Ovary (tissue), 9 donors: ENCODE data around the gene GPR142. TPM values are rescaled to one million over a fixed set of nuclear protein-coding genes. Genes with fewer than 3 reads are reported as not detected.

ENCODE experiments used
- DNase-seq, 5 donors: peaks; one replicate each; pipeline ENCODE4 v3.0.0-alpha.2; 2019 to 2020
- H3K27ac ChIP-seq, 2 donors: fragments of 200-600 bp; one replicate each; pipeline versions ENCODE4 v1.5.1 to v1.8.0; 2019 to 2022
- H3K27me3 ChIP-seq: fragments of 200-600 bp; one replicate; pipeline ENCODE4 v1.8.0; 2022
- H3K36me3 ChIP-seq: fragments of 200-600 bp; sonication (generic); one replicate; pipeline ENCODE4 v1.5.1; 2019
- H3K4me1 ChIP-seq: one replicate; pipeline ENCODE4 v1.8.1; 2013; ENCODE audit warnings: mild to moderate bottlenecking, moderate library complexity; ENCODE audit not compliant: insufficient read depth
- H3K4me3 ChIP-seq: fragments of 200-600 bp; sonication (generic); one replicate; pipeline ENCODE4 v1.5.1; 2017
- H3K9me3 ChIP-seq, 2 donors: fragments of 200-600 bp in 1 of 2; sonication (generic) in 1 of 2; one replicate each; pipeline versions ENCODE4 v1.5.1 to v1.8.1; 2013 to 2019; ENCODE audit warnings: mild to moderate bottlenecking in 1 of 2, moderate library complexity in 1 of 2
- EP300 ChIP-seq: sonication (generic); formaldehyde crosslinking; IDR thresholded peaks from one replicate; pipeline ENCODE4 v1.6.1; 2017; ENCODE audit warnings: antibody characterized with exemption
- POLR2A ChIP-seq: fragments of 450-650 bp; IDR thresholded peaks from one replicate; pipeline ENCODE4 v1.6.1; 2017; ENCODE audit warnings: antibody characterized with exemption, mild to moderate bottlenecking, moderate library complexity
- WGBS, 3 donors: extraction: QIAGEN DNeasy Blood & Tissue Kit in 1 of 3; methylation state at CpG; one replicate each; pipeline versions ENCODE4 v1.1.5 to v1.1.7; 2013 to 2017; 5-methylcytosine and 5-hydroxymethylcytosine counted together
- intact Hi-C, 4 donors: fragments of 100-400 bp; cut with DNase I; formaldehyde crosslinking; loops; one replicate each; pipeline versions ENCODE4 v1.11.0 to v1.15.1; 2022 to 2023
- polyA plus RNA-seq, 2 donors: library from polyadenylated mRNA; stranded (reverse); fragments of 200-250 nt in 1 of 2; fragments of 350-450 nt in 1 of 2; fragmentation: Illumina TruSeq in 1 of 2; extraction: RNeasy Lipid Tissue Mini Kit (QIAGEN cat#74804) in 1 of 2; gene quantifications; one replicate each; pipeline ENCODE4 v1.2.3, GENCODE V29; 2013 to 2014
- total RNA-seq, 7 donors: library from RNA; depleted of rRNA in 2 of 7; stranded (reverse); fragments of >200 nt in 2 of 7; fragmentation: NEBNext Ultra II Directional in 3 of 7; extraction: Animal tissue kit (Norgen Biotek cat#: 25700) in 3 of 7; gene quantifications; one replicate each; pipeline versions ENCODE4 v1.1.0 to v1.2.4, GENCODE V29; 2016 to 2023
- TF ChIP-seq, protein P1 (sequence below), 3 donors: fragments of 450-650 bp in 2 of 3; fragments of 200-600 bp in 1 of 3; IDR thresholded peaks; one replicate each; pipeline versions ENCODE4 v1.5.1 to v1.8.0; 2016 to 2022; ENCODE audit warnings: antibody characterized with exemption in 3 of 3, mild to moderate bottlenecking in 1 of 3
- donor health status: DM: no; HTN: no; CAD: no; lungs with moderate emphysema.
- donor health status: DM: no; HTN: no; CAD: no.
- donor health status: Bipolar disorder and iron deficiency.
- donor health status: DM: yes; HTN: yes; CAD: no.
- donor health status: DM: no; HTN: no; CAD: no.
- donor health status: DM: yes; HTN: yes; CAD: no.

GPR142 gene
- total and polyA plus RNA-seq, 9 donors, result 0.05 to 0.25 TPM; not detected in 7

DNA sequence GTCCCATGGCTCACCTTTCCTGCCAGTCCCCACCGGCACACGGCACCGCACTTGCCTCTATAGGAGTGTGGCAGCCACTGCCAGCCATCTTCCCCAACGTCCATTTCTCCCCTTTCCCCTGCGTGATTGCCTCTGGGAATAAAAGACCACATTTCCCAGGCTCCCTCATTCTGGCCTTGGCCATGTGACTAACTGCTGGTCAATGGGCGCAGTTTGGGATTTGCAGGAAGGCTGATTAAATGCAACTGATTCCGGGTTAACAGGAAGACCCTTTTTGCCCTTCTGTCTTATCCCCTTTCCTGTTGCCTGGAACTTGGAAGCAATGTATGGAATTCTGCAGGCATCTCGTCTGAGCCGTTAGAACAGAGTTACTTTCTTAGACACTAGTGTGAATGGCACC lies 8.6 kb upstream of the GPR142 start:
- Histone ChIP-seq H3K9me3 (no peaks in the 10 kb centered on the region), H3K36me3 (no peaks in the 10 kb centered on the region), H3K4me1 (no peaks in the 10 kb centered on the region), H3K27me3 (no peaks in the 10 kb centered on the region), H3K4me3 (no peak overlapping the region), H3K27ac (no peak overlapping the region)
- 68 to 76% (median 70%) methylated on average over 9 of the region's 9 CpGs for WGBS, 3 donors
- TF ChIP-seq POLR2A (no peak), EP300 (no peak)
- TF ChIP-seq, protein P1, sequence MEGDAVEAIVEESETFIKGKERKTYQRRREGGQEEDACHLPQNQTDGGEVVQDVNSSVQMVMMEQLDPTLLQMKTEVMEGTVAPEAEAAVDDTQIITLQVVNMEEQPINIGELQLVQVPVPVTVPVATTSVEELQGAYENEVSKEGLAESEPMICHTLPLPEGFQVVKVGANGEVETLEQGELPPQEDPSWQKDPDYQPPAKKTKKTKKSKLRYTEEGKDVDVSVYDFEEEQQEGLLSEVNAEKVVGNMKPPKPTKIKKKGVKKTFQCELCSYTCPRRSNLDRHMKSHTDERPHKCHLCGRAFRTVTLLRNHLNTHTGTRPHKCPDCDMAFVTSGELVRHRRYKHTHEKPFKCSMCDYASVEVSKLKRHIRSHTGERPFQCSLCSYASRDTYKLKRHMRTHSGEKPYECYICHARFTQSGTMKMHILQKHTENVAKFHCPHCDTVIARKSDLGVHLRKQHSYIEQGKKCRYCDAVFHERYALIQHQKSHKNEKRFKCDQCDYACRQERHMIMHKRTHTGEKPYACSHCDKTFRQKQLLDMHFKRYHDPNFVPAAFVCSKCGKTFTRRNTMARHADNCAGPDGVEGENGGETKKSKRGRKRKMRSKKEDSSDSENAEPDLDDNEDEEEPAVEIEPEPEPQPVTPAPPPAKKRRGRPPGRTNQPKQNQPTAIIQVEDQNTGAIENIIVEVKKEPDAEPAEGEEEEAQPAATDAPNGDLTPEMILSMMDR (IDR thresholded peaks at IDR 0.05), result no peak
- intact Hi-C loops, result loop anchor here in 1 of 4 donors (10.0 kb wide), 1 partner anchor 144 kb away; the partner anchor contains the start of gene TTYH2
- no peak for DNase-seq

DNA sequence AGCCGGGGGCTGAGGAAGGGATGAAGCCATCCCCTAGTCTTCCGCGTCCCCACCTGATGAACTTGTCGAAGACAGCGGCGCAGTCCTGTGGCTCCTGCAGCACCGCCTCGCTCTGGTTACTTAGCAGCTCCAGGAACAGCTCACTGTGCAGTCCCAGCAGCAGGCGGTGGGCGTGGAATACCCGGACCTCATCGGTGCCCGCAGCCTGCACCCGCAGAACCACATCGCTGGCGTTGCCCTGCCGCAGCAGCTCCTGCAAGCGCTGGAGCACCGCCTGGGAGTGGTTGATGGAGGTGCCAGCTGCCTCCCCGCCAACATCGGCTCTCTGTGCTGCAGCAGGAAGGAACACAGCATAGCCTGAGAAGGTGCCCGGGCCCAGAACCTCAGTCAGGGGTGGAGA lies 7.4 kb upstream of the GPR142 start:
- intact Hi-C loops, result loop anchor here (5.0 to 10.0 kb wide), 3 partner anchors 145 to 163 kb away; partner anchors contain the start of gene TTYH2 (in 3 of the 4)
- DNase-seq, result no peak
- TF ChIP-seq POLR2A (no peak), EP300 (no peak)
- TF ChIP-seq, protein P1 (IDR thresholded peaks at IDR 0.05), result no peak
- Histone ChIP-seq H3K27me3 (no peaks in the 10 kb centered on the region), H3K27ac (no peak overlapping the region), H3K4me1 (no peaks in the 10 kb centered on the region), H3K9me3 (no peaks in the 10 kb centered on the region), H3K36me3 (no peaks in the 10 kb centered on the region), H3K4me3 (no peak overlapping the region)
- 91 to 96% (median 95%) methylated on average over 22 of the region's 22 CpGs for WGBS, 3 donors

DNA sequence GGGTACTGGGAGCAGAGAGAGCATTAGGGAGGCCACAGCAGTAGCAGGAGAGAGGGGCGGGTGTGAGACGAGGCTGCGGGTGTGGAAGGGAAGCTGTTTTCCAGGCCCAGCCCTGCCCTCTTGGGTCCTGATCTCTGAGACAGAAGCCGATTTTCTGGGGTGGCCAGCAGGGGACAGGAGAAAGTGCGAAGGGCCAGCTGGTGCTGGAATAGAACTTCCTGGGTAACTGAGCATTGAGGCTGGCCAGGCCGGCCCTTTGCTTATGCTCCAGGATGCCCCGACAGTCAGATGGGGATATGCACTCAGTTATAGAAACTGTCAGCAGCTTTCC lies 6.4 kb upstream of the GPR142 start:
- Histone ChIP-seq H3K36me3 (no peaks in the 10 kb centered on the region), H3K27ac (no peak overlapping the region), H3K4me3 (no peak overlapping the region), H3K9me3 (no peaks in the 10 kb centered on the region), H3K27me3 (no peaks in the 10 kb centered on the region), H3K4me1 (no peaks in the 10 kb centered on the region)
- intact Hi-C loops, result loop anchor here in 3 of 4 donors (5.0 kb wide), 2 partner anchors 149 to 164 kb away; partner anchors contain the start of gene TTYH2 (in 2 of the 3)
- TF ChIP-seq EP300, result no peak
- 50 to 59% (median 54%) methylated on average over 7 of the region's 7 CpGs for WGBS, 3 donors
- DNase-seq, result no peak

DNA sequence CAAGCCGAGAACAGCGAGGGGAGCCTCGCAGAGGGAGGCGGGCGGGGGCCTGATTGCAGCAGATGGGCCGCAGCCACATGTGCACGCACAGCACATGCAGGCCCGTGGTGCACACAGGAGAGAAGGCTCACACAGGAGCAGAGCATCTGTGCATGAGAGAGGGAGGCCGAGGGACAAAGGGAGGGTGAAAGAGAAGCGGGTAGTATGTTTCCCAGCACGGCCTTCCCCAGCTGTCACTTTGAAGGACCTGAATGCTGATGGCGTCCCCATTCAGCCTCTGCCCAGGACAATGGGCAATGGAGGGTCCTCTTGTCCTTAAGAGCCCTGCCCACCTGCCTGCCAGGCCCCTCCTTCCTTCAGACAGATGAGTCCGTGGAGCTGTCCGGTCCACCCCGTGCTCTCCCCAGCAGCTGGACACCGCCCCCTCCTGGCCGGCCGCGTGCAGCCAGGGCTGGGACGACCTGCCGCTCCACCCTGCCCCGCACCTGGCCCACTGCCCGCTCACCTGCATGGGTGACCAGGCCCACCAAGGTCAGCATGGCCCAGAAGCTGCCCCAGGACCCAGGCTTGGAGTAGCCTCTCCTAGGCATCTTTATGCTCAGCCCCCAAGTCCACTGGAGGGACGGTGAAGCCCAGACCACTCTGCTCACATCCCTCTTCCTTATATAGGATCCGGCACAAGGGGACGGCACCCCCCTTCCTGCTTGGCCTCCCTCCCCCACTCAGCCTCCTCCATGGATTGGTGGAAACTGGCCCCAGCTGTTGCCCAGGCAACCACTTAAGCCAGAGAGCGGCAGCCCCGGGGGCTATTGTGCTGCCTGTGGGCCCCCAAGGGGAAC lies 5.9 kb upstream of the GPR142 start, which contains the start of gene BTBD17:
Gene BTBD17, minus strand, starts transcription at position 639 of the 839 bp plus-strand sequence. Its CDS starts 49 bp downstream, at position 590.
- no peaks in the 10 kb centered on the region for H3K27me3 ChIP-seq
- peak; percentile 41 to 75 (median 66) for DNase-seq
- 17 to 21% (median 18%) methylated on average over 28 of the region's 28 CpGs for WGBS, 3 donors
- intact Hi-C loops, result loop anchor here in 3 of 4 donors (5.0 kb wide), 2 partner anchors 149 to 164 kb away; partner anchors contain the start of gene TTYH2 (in 2 of the 3)
- no peak within 1 kb of the TSS for H3K27ac ChIP-seq
- TF ChIP-seq POLR2A, result no peak
- TF ChIP-seq, protein P1 (IDR thresholded peaks at IDR 0.05), result peak; percentile 23 to 61 (median 56)
- H3K36me3 ChIP-seq, result no peaks in the 10 kb centered on the region
- H3K4me1 ChIP-seq, result no peaks in the 10 kb centered on the region
- H3K9me3 ChIP-seq, result no peaks in the 10 kb centered on the region
- no peak within 1 kb of the TSS for H3K4me3 ChIP-seq

DNA sequence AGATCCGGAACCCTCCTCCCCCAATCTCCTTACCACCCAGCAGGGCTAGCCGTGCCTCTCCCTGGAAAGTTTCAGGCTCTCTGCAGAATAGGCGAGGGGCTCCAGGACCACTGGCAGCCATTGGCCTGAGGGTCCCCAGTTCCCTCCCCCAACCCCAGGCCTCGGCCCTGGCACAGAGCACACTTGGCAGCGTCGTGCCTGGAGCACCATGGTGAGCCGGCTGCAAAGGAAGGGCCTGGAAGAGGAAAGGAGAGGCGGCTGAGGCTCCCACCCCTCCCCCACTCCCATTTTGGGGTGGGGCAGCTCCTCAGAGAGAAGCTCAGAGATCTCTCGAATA lies 5.3 kb upstream of the GPR142 start:
- intact Hi-C loops, result loop anchor here in 3 of 4 donors (5.0 kb wide), 2 partner anchors 150 to 165 kb away; partner anchors contain the start of gene TTYH2 (in 2 of the 3)
- Histone ChIP-seq H3K27ac (no peak overlapping the region), H3K27me3 (no peaks in the 10 kb centered on the region), H3K4me3 (no peak overlapping the region), H3K9me3 (no peaks in the 10 kb centered on the region), H3K4me1 (no peaks in the 10 kb centered on the region), H3K36me3 (no peaks in the 10 kb centered on the region)
- no peak for DNase-seq
- TF ChIP-seq POLR2A, result no peak
- 13 to 18% (median 17%) methylated on average over 6 to 9 of the region's 9 CpGs for WGBS, 3 donors
